Prostate gland (tissue), 2 donors: Measurements from ENCODE around the gene MT3.

Experiments
- POLR2A ChIP-seq: fragments of 450-650 bp; IDR thresholded peaks from one replicate; pipeline ENCODE4 v1.6.1; 2016; ENCODE audit warnings: antibody characterized with exemption, mild to moderate bottlenecking
- TF ChIP-seq, protein P1 (sequence below), 4 experiments: fragments of 200-600 bp in 2 of 4; fragments of 450-650 bp in 2 of 4; sonication (generic) in 2 of 4; IDR thresholded peaks; 1 replicate in 3 of 4; 2 replicates in 1 of 4; pipeline ENCODE4 v1.5.1; 2016 to 2019; ENCODE audit warnings: antibody characterized with exemption in 4 of 4, mild to moderate bottlenecking in 2 of 4, moderate library complexity in 2 of 4

- TF ChIP-seq, protein P1, sequence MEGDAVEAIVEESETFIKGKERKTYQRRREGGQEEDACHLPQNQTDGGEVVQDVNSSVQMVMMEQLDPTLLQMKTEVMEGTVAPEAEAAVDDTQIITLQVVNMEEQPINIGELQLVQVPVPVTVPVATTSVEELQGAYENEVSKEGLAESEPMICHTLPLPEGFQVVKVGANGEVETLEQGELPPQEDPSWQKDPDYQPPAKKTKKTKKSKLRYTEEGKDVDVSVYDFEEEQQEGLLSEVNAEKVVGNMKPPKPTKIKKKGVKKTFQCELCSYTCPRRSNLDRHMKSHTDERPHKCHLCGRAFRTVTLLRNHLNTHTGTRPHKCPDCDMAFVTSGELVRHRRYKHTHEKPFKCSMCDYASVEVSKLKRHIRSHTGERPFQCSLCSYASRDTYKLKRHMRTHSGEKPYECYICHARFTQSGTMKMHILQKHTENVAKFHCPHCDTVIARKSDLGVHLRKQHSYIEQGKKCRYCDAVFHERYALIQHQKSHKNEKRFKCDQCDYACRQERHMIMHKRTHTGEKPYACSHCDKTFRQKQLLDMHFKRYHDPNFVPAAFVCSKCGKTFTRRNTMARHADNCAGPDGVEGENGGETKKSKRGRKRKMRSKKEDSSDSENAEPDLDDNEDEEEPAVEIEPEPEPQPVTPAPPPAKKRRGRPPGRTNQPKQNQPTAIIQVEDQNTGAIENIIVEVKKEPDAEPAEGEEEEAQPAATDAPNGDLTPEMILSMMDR (IDR thresholded peaks at IDR 0.05): no peak
- no peak for TF ChIP-seq POLR2A
Measured at GRCh38 chr16:56630134-56630533, 40.8 kb downstream of the MT3 start.
